Measurements from ENCODE around the gene LAD1. TPM values are rescaled to one million over a fixed set of nuclear protein-coding genes. Genes with fewer than 3 reads are reported as not detected.

Gene LAD1
- total RNA-seq, 1 experiment from 2014 or later = 0.10 TPM

DNA sequence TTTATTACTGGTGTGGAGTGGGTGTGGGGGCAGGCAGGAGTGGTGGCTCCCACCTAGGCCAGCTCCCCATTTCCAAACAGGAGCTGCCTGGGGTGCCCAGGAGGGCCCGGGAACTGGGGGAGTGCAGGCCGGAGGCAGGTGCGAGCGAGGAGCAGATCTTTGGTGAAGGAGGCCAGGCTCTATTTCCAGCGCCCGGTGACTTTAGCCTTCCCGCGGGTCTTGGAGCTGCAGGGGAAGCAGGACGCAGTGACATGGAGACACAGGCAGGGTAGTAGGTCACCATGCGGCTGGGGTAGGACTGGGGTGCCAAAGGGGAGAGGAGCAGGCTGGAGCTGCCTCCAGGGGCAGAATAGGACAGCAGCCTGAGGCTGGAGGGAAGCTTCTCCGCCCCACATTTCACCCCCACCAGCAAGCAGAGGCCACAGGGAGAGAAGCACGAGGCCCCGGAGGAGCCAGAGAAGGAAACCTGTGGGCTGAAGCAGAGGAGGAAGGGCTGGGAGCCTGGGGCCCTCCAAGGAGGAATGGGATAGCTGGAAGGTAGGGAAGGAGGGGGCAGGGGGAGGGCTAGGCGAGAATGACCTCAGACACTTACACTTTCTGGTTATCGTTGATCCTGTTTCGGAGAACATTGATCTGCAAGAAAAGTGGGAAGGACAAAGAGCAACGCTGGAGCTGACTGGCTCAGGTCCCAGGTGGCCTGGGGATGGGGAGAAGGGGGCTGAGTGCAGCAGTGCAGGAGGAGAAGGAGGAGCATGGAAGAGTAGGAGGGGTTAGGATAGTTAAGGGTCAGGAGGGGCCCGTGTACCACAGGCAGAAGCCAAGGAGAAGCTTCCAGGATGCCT lies 39.9 kb downstream of the LAD1 start:
- H3K4me1 ChIP-seq (ENCODE audit: control insufficient read depth, insufficient read depth, low read length) = no peaks in the 10 kb centered on the region
- no peak for ATAC-seq
- no peaks in the 10 kb centered on the region for H3K36me3 ChIP-seq (ENCODE audit: control insufficient read depth, insufficient read depth, low read length)
- in situ Hi-C loops (cut with HindIII; ENCODE audit: low pct_unique_long_range_greater_than_20kb, low sequenced_read_pairs) (no loop called here), intact Hi-C loops (cut with micrococcal nuclease; ENCODE audit: unreplicated experiment) (no loop called here)
- H3K27ac ChIP-seq (ENCODE audit: low read length) = no peak overlapping the region
- no peak overlapping the region for H3K4me3 ChIP-seq (ENCODE audit: low read depth in 2 of 2, low read length in 2 of 2)
- H3K27me3 ChIP-seq (ENCODE audit: control insufficient read depth, insufficient read depth, low read length) = no peaks in the 10 kb centered on the region; the same call in 1 of the 2 replicates
- no peak for DNase-seq (ENCODE audit: low read depth, low spot score)
- no TSS peak for BruUV-seq (replicated peaks)
- CTCF ChIA-PET = interaction anchor here (1.5 kb wide), 1 partner anchor 13 kb away, joined by 8 read pairs; no protein-coding TSS in a partner anchor
- H3K9me3 ChIP-seq (ENCODE audit: control insufficient read depth, insufficient read depth, low read depth, low read length) = no peaks in the 10 kb centered on the region
- POLR2A ChIA-PET = no interaction called here
- TF ChIP-seq SIN3A (IDR thresholded peaks at IDR 0.05; ENCODE audit: borderline replicate concordance, insufficient read depth, low read depth, low read length) (no peak), TCF7L2 (IDR thresholded peaks at IDR 0.05; ENCODE audit: low read depth, low read length) (no peak), POLR2AphosphoS5 (IDR thresholded peaks at IDR 0.05; ENCODE audit: low read depth, low read length) (no peak)
- TF ChIP-seq, protein P1, sequence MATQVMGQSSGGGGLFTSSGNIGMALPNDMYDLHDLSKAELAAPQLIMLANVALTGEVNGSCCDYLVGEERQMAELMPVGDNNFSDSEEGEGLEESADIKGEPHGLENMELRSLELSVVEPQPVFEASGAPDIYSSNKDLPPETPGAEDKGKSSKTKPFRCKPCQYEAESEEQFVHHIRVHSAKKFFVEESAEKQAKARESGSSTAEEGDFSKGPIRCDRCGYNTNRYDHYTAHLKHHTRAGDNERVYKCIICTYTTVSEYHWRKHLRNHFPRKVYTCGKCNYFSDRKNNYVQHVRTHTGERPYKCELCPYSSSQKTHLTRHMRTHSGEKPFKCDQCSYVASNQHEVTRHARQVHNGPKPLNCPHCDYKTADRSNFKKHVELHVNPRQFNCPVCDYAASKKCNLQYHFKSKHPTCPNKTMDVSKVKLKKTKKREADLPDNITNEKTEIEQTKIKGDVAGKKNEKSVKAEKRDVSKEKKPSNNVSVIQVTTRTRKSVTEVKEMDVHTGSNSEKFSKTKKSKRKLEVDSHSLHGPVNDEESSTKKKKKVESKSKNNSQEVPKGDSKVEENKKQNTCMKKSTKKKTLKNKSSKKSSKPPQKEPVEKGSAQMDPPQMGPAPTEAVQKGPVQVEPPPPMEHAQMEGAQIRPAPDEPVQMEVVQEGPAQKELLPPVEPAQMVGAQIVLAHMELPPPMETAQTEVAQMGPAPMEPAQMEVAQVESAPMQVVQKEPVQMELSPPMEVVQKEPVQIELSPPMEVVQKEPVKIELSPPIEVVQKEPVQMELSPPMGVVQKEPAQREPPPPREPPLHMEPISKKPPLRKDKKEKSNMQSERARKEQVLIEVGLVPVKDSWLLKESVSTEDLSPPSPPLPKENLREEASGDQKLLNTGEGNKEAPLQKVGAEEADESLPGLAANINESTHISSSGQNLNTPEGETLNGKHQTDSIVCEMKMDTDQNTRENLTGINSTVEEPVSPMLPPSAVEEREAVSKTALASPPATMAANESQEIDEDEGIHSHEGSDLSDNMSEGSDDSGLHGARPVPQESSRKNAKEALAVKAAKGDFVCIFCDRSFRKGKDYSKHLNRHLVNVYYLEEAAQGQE (IDR thresholded peaks at IDR 0.05; ENCODE audit: insufficient read depth in 1 of 2, low read depth in 2 of 2, low read length in 1 of 2) = no peak
- TF ChIP-seq, protein P2, sequence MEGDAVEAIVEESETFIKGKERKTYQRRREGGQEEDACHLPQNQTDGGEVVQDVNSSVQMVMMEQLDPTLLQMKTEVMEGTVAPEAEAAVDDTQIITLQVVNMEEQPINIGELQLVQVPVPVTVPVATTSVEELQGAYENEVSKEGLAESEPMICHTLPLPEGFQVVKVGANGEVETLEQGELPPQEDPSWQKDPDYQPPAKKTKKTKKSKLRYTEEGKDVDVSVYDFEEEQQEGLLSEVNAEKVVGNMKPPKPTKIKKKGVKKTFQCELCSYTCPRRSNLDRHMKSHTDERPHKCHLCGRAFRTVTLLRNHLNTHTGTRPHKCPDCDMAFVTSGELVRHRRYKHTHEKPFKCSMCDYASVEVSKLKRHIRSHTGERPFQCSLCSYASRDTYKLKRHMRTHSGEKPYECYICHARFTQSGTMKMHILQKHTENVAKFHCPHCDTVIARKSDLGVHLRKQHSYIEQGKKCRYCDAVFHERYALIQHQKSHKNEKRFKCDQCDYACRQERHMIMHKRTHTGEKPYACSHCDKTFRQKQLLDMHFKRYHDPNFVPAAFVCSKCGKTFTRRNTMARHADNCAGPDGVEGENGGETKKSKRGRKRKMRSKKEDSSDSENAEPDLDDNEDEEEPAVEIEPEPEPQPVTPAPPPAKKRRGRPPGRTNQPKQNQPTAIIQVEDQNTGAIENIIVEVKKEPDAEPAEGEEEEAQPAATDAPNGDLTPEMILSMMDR (IDR thresholded peaks at IDR 0.05) = no peak

DNA sequence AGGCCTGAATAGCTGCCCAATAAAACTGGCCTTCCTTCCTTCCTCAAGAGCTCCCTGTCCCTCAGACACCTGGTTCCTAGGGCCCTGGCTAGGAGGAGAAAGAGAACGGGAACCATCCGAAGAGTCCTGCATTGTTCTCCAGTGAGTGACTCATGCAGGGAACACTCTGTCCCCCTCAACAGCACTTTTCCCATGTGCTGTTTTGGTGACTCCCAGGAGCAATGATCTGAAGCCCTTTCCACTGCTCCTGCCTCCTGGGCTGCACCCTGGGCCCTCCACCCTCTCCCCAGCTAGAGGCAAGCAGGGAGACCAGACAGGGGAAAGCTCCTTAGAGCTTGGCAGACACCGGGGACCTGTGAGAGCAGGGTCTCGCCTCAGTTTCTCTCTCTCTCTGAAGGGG lies 40.5 kb downstream of the LAD1 start:
- Histone ChIP-seq H3K4me3 (ENCODE audit: low read depth in 2 of 2, low read length in 2 of 2) (no peak overlapping the region), H3K9me3 (ENCODE audit: control insufficient read depth, insufficient read depth, low read depth, low read length) (no peaks in the 10 kb centered on the region), H3K27me3 (ENCODE audit: control insufficient read depth, insufficient read depth, low read length) (no peaks in the 10 kb centered on the region; the same call in 1 of the 2 replicates), H3K4me1 (ENCODE audit: control insufficient read depth, insufficient read depth, low read length) (no peaks in the 10 kb centered on the region), H3K36me3 (ENCODE audit: control insufficient read depth, insufficient read depth, low read length) (no peaks in the 10 kb centered on the region), H3K27ac (ENCODE audit: low read length) (no peak overlapping the region)
- TF ChIP-seq TCF7L2 (IDR thresholded peaks at IDR 0.05; ENCODE audit: low read depth, low read length) (no peak), POLR2AphosphoS5 (IDR thresholded peaks at IDR 0.05; ENCODE audit: low read depth, low read length) (no peak), SIN3A (IDR thresholded peaks at IDR 0.05; ENCODE audit: borderline replicate concordance, insufficient read depth, low read depth, low read length) (no peak)
- TF ChIP-seq, protein P2 (IDR thresholded peaks at IDR 0.05) = no peak
- ChIA-PET CTCF (interaction anchor here (1.5 kb wide), 1 partner anchor 12 kb away, joined by 8 read pairs; no protein-coding TSS in a partner anchor), POLR2A (no interaction called here)
- DNase-seq (ENCODE audit: low read depth, low spot score) (no peak), ATAC-seq (no peak)
- in situ Hi-C loops (cut with HindIII; ENCODE audit: low pct_unique_long_range_greater_than_20kb, low sequenced_read_pairs) (no loop called here), intact Hi-C loops (cut with micrococcal nuclease; ENCODE audit: unreplicated experiment) (no loop called here)
- BruUV-seq (replicated peaks) = no TSS peak
